SK-N-SH (cell line): Measurements from ENCODE around the gene MRPL24. TPM values are rescaled to one million over a fixed set of nuclear protein-coding genes. Genes with fewer than 3 reads are reported as not detected.

ENCODE experiments used
- CTCF ChIA-PET: fragments of 300-600, 350-600 bp; formaldehyde crosslinking; extraction: SDS; loops from one replicate; lab custom pipeline; 2021; lab: Yijun Ruan, JAX
- POLR2A ChIA-PET: fragments of 350-600 bp; sonication (Branson Sonifier 250); formaldehyde crosslinking; extraction: SDS; loops from one replicate; lab custom pipeline; 2020; ENCODE audit warnings: antibody characterized with exemption, inconsistent platforms; lab: Yijun Ruan, JAX
- DNase-seq: peaks from one replicate; pipeline ENCODE4 v3.0.0; 2012
- H2AFZ ChIP-seq: fragments of 200-600 bp; sonication (generic); 2 replicates; pipeline ENCODE4 v1.8.1; 2016; ENCODE audit warnings: antibody characterized with exemption, mild to moderate bottlenecking, low read depth
- H3F3A ChIP-seq: fragments of 200-600 bp; sonication (generic); replicated peaks from 2 replicates; pipeline ENCODE3; 2016; ENCODE audit warnings: antibody characterized with exemption, mild to moderate bottlenecking; ENCODE audit not compliant: insufficient read depth
- H3K27ac ChIP-seq, 2 experiments: fragments of 200-500 bp in 1 of 2; fragments of 200-600 bp in 1 of 2; sonication (Bioruptor generic) in 1 of 2; sonication (generic), shearing (Covaris generic) in 1 of 2; 2 replicates each; pipeline versions ENCODE4 v1.5.1 to v1.6.1; 2014 to 2016; ENCODE audit warnings: low read depth in 2 of 2, inconsistent platforms in 1 of 2, low read length in 1 of 2, mild to moderate bottlenecking in 1 of 2, mixed read lengths in 1 of 2
- H3K27me3 ChIP-seq: fragments of 200-600 bp; sonication (generic), shearing (Covaris generic); 2 replicates; pipeline ENCODE4 v1.6.1; 2016; ENCODE audit warnings: mixed run types; ENCODE audit not compliant: insufficient read depth
- H3K36me3 ChIP-seq, 2 experiments: fragments of 200-500 bp in 1 of 2; fragments of 200-600 bp in 1 of 2; sonication (Bioruptor generic) in 1 of 2; sonication (generic) in 1 of 2; replicated peaks in 1 of 2; 2 replicates each; pipeline versions ENCODE3 to v1.5.1; 2014 to 2016; ENCODE audit warnings: low read length in 1 of 2, mild to moderate bottlenecking in 1 of 2; ENCODE audit not compliant: insufficient read depth in 2 of 2, control insufficient read depth in 1 of 2
- H3K4me1 ChIP-seq, 2 experiments: fragments of 200-500 bp in 1 of 2; fragments of 200-600 bp in 1 of 2; sonication (Bioruptor generic) in 1 of 2; sonication (generic), shearing (Covaris generic) in 1 of 2; 2 replicates each; pipeline versions ENCODE4 v1.5.1 to v1.6.1; 2014 to 2016; ENCODE audit warnings: low read depth in 1 of 2, low read length in 1 of 2, mixed run types in 1 of 2; ENCODE audit not compliant: insufficient read depth in 2 of 2, control insufficient read depth in 1 of 2
- H3K4me2 ChIP-seq: fragments of 200-600 bp; sonication (generic), shearing (Covaris generic); 2 replicates; pipeline ENCODE4 v1.6.1; 2017; ENCODE audit warnings: mixed run types
- H3K4me3 ChIP-seq, 2 experiments: fragments of 200-500 bp in 1 of 2; fragments of 200-600 bp in 1 of 2; sonication (Bioruptor generic) in 1 of 2; sonication (generic), shearing (Covaris generic) in 1 of 2; 2 replicates each; pipeline versions ENCODE4 v1.5.1 to v1.8.1; 2014 to 2016; ENCODE audit warnings: low read depth in 2 of 2, inconsistent platforms in 1 of 2, low read length in 1 of 2, mild to moderate bottlenecking in 1 of 2, mixed read lengths in 1 of 2, moderate library complexity in 1 of 2
- H3K79me2 ChIP-seq: fragments of 200-600 bp; sonication (generic); 2 replicates; pipeline ENCODE4 v1.8.1; 2017; ENCODE audit warnings: mild to moderate bottlenecking; ENCODE audit not compliant: insufficient read depth
- H3K9ac ChIP-seq: fragments of 200-600 bp; sonication (generic); 2 replicates; pipeline ENCODE4 v1.6.1; 2017; ENCODE audit warnings: mixed run types
- H3K9me2 ChIP-seq: fragments of 200-600 bp; sonication (generic); 2 replicates; pipeline ENCODE4 v1.6.1; 2017; ENCODE audit warnings: mixed run types
- H3K9me3 ChIP-seq: fragments of 200-600 bp; sonication (generic); 2 replicates; pipeline ENCODE4 v1.6.1; 2017; ENCODE audit warnings: mixed run types, mild to moderate bottlenecking, moderate library complexity
- H4K20me1 ChIP-seq: fragments of 200-600 bp; sonication (generic); 2 replicates; pipeline ENCODE4 v1.6.1; 2017; ENCODE audit warnings: mild to moderate bottlenecking, mixed run types; ENCODE audit not compliant: insufficient read depth
- CHD2 ChIP-seq: fragments of 150-350 bp; IDR thresholded peaks from 2 replicates; pipeline ENCODE4 v1.6.1; 2018; ENCODE audit warnings: low read length; ENCODE audit not compliant: partially characterized antibody
- CTCF ChIP-seq: fragments of 200-600 bp; sonication (generic); IDR thresholded peaks from 2 replicates; pipeline ENCODE4 v1.6.1; 2017; ENCODE audit warnings: antibody characterized with exemption, mild to moderate bottlenecking, moderate library complexity
- ELF1 ChIP-seq: IDR thresholded peaks from 2 replicates; pipeline ENCODE4 v1.4.0; 2012
- EP300 ChIP-seq, 2 experiments: IDR thresholded peaks; 2 replicates each; pipeline versions ENCODE4 v1.4.0 to v1.6.1; 2012; ENCODE audit warnings: borderline replicate concordance in 1 of 2, low read depth in 1 of 2, low read length in 1 of 2
- FOXJ3 ChIP-seq: sonication (generic); formaldehyde crosslinking; IDR thresholded peaks from 2 replicates; pipeline ENCODE4 v1.5.1; 2020; ENCODE audit warnings: mild to moderate bottlenecking, missing genetic modification reagents
- GATA2 ChIP-seq: sonication (generic); formaldehyde crosslinking; IDR thresholded peaks from 2 replicates; pipeline ENCODE4 v1.5.0; 2020; ENCODE audit warnings: mild to moderate bottlenecking, missing genetic modification reagents
- MAX ChIP-seq: IDR thresholded peaks from 2 replicates; pipeline ENCODE4 v1.4.0; 2012; ENCODE audit warnings: low read depth
- MEF2A ChIP-seq: IDR thresholded peaks from 2 replicates; pipeline ENCODE4 v1.4.0; 2012; ENCODE audit warnings: low read depth, borderline replicate concordance
- MXI1 ChIP-seq: IDR thresholded peaks from 2 replicates; pipeline ENCODE4 v1.6.1; 2012; ENCODE audit warnings: mild to moderate bottlenecking, low read depth, low read length, improper control_type of control experiment
- PBX3 ChIP-seq: IDR thresholded peaks from 2 replicates; pipeline ENCODE4; 2012
- SMC3 ChIP-seq: IDR thresholded peaks from 2 replicates; pipeline ENCODE4 v1.6.1; 2012; ENCODE audit warnings: low read depth, low read length, improper control_type of control experiment
- TAF1 ChIP-seq: IDR thresholded peaks from 2 replicates; pipeline ENCODE4 v1.6.1; 2012; ENCODE audit warnings: low read depth, mild to moderate bottlenecking, low read length, moderate library complexity, borderline replicate concordance
- TCF12 ChIP-seq: IDR thresholded peaks from 2 replicates; pipeline ENCODE4 v1.4.0; 2012
- TEAD4 ChIP-seq: IDR thresholded peaks from 2 replicates; pipeline ENCODE4 v1.4.0; 2012; ENCODE audit warnings: mild to moderate bottlenecking, borderline replicate concordance; ENCODE audit not compliant: insufficient read depth
- USF1 ChIP-seq: IDR thresholded peaks from 2 replicates; pipeline ENCODE4 v1.4.0; 2012; ENCODE audit warnings: low read depth, borderline replicate concordance
- YY1 ChIP-seq: IDR thresholded peaks from 2 replicates; pipeline ENCODE4 v1.4.0; 2012; ENCODE audit warnings: low read depth, mild to moderate bottlenecking
- WGBS: methylation state at CpG from one replicate; pipeline ENCODE4 v1.1.6; 2017; ENCODE audit warnings: low lambda C conversion rate; 5-methylcytosine and 5-hydroxymethylcytosine counted together
- polyA plus RNA-seq, 3 experiments: library from polyadenylated mRNA; depleted of rRNA; stranded (reverse); fragments of >200 nt; gene quantifications; 2 replicates each; pipeline ENCODE4 v1.2.3, GENCODE V29; 2012

The MRPL24 gene
- polyA plus RNA-seq, 1 of the 3 experiments (the other 2 are of a cell fraction): 149 TPM

GRCh38 chr1:156697481-156697880, 43.4 kb downstream of the MRPL24 start:
- no peaks in the 10 kb centered on the region for H4K20me1 ChIP-seq
- H3K4me2 ChIP-seq: no peak overlapping the region
- ChIA-PET CTCF (interaction anchor here (1.2 to 45.5 kb wide), 6 partner anchors 2 to 230 kb away, joined by 3 to 2702 read pairs (median 5); partner anchors contain the start of genes CRABP2, ISG20L2, METTL25B and NES), POLR2A (interaction anchor here (0.6 to 2.0 kb wide), 4 partner anchors 9 to 41 kb away, joined by 3 to 7 read pairs (median 4); no protein-coding TSS in a partner anchor)
- H3K4me1 ChIP-seq: peaks cover 14 to 51% of the 10 kb centered on the region in 2 experiments; a peak in 3 of 4 replicates
- peak overlapping the region in 1 of 2 experiments; percentile 71; a peak in 2 of 4 replicates for H3K27ac ChIP-seq
- no peaks in the 10 kb centered on the region for H3K79me2 ChIP-seq
- no peaks in the 10 kb centered on the region for H3K27me3 ChIP-seq
- no peak overlapping the region for H3K9ac ChIP-seq
- H3F3A ChIP-seq: peaks cover 15% of the 10 kb centered on the region
- DNase-seq: peak; percentile 67
- WGBS: 72% methylated on average over 8 of the region's 8 CpGs
- no peak overlapping the region for H3K4me3 ChIP-seq
- H2AFZ ChIP-seq: no peak overlapping the region
- H3K36me3 ChIP-seq: peaks cover 0 to 18% of the 10 kb centered on the region in 2 experiments
- TF ChIP-seq EP300 (IDR thresholded peaks at IDR 0.05; ENCODE audit: borderline replicate concordance in 1 of 2, low read depth in 1 of 2, low read length in 1 of 2) (no peak), MAX (no peak), MXI1 (peak; percentile 36; the same call in 1 of the 2 replicates), MEF2A (no peak), FOXJ3 (CRISPR knock-in tag) (no peak), SMC3 (no peak)
- H3K9me2 ChIP-seq: no peaks in the 10 kb centered on the region
- no peaks in the 10 kb centered on the region for H3K9me3 ChIP-seq

GRCh38 chr1:156696755-156697154, 44.1 kb downstream of the MRPL24 start:
- Histone ChIP-seq H3K4me2 (no peak overlapping the region), H2AFZ (no peak overlapping the region), H3F3A (peaks cover 15% of the 10 kb centered on the region), H3K9me2 (no peaks in the 10 kb centered on the region), H3K27ac (peak overlapping the region in 1 of 2 experiments; percentile 71; a peak in 2 of 4 replicates), H3K9me3 (no peaks in the 10 kb centered on the region), H3K4me1 (peaks cover 14 to 57% of the 10 kb centered on the region in 2 experiments; a peak in 3 of 4 replicates), H4K20me1 (no peaks in the 10 kb centered on the region), H3K79me2 (no peaks in the 10 kb centered on the region), H3K9ac (no peak overlapping the region), H3K27me3 (no peaks in the 10 kb centered on the region), H3K4me3 (no peak overlapping the region), H3K36me3 (peaks cover 0 to 18% of the 10 kb centered on the region in 2 experiments)
- POLR2A ChIA-PET: interaction anchor here (1.4 kb wide), 1 partner anchor 14 kb away, joined by 4 read pairs; no protein-coding TSS in a partner anchor
- TF ChIP-seq USF1: no peak
- TF ChIP-seq PBX3: no peak
- TF ChIP-seq GATA2 (CRISPR knock-in tag): no peak
- TF ChIP-seq MAX: no peak
- no peak for TF ChIP-seq TCF12
- TF ChIP-seq YY1: no peak
- TF ChIP-seq SMC3: no peak
- no peak for TF ChIP-seq ELF1
- no peak for TF ChIP-seq TAF1
- no peak for TF ChIP-seq TEAD4
- TF ChIP-seq CTCF: no peak
- no peak for TF ChIP-seq CHD2
- TF ChIP-seq MEF2A: no peak
- TF ChIP-seq FOXJ3 (CRISPR knock-in tag): no peak
- no peak for DNase-seq
- CTCF ChIA-PET: interaction anchor here (1.2 to 45.5 kb wide), 4 partner anchors 1 to 393 kb away, joined by 3 to 2702 read pairs (median 1352); partner anchors contain the start of genes CRABP2, ISG20L2, METTL25B and NES
- WGBS: 94% methylated on average over 8 of the region's 8 CpGs
